ENCODE results near the gene SLC38A4.

GRCh38 chr12:46752396-46752795, 73.4 kb downstream of the SLC38A4 start:
- TF ChIP-seq RAD21 (IDR thresholded peaks at IDR 0.05; ENCODE audit: low read length), result no peak
- TF ChIP-seq JUND (IDR thresholded peaks at IDR 0.05), result no peak
- TF ChIP-seq EP300 (IDR thresholded peaks at IDR 0.05; ENCODE audit: borderline replicate concordance in 1 of 2, low read depth in 1 of 2, low read length in 1 of 2), result no peak
- TF ChIP-seq CTCF (IDR thresholded peaks at IDR 0.05), result no peak
- no peak for TF ChIP-seq SMC3 (IDR thresholded peaks at IDR 0.05; ENCODE audit: low read depth, low read length)
- no peak for TF ChIP-seq IRF3 (IDR thresholded peaks at IDR 0.05; ENCODE audit: low read depth, low read length)
- no peak for TF ChIP-seq TAF1 (IDR thresholded peaks at IDR 0.05; ENCODE audit: borderline replicate concordance, low read depth, low read length)

Data from SK-N-SH (cell line).